KMS-11 (cell line): Measurements from ENCODE around the gene SMURF1.
"Not testable (repeated sequence)": the region's sequence is repeated elsewhere in the genome, so short reads cannot be mapped to it uniquely, and the experiment has no call there.

Experiments
- H2AFZ ChIP-seq: fragments of 200-600 bp; sonication (generic); 2 replicates; pipeline ENCODE4 v1.6.1; 2016; ENCODE audit warnings: antibody characterized with exemption, mixed run types, low read depth
- H3K27ac ChIP-seq: fragments of 200-600 bp; sonication (generic); 2 replicates; pipeline ENCODE4 v1.6.1; 2016; ENCODE audit warnings: mild to moderate bottlenecking, mixed run types
- H3K27me3 ChIP-seq: fragments of 200-600 bp; sonication (generic); 2 replicates; pipeline ENCODE4 v1.6.1; 2017; ENCODE audit warnings: mild to moderate bottlenecking, low read depth, mixed run types, moderate library complexity; ENCODE audit not compliant: insufficient read depth
- H3K36me3 ChIP-seq: fragments of 200-600 bp; sonication (generic); 2 replicates; pipeline ENCODE4 v1.6.1; 2017; ENCODE audit warnings: mild to moderate bottlenecking, mixed run types; ENCODE audit not compliant: insufficient read depth
- H3K4me1 ChIP-seq: fragments of 200-600 bp; sonication (generic); 2 replicates; pipeline ENCODE4 v1.6.1; 2016; ENCODE audit warnings: mild to moderate bottlenecking, low read depth, mixed run types; ENCODE audit not compliant: poor library complexity, severe bottlenecking
- H3K4me2 ChIP-seq: fragments of 200-600 bp; sonication (generic); 2 replicates; pipeline ENCODE4 v1.7.0; 2016; ENCODE audit warnings: mild to moderate bottlenecking, mixed run types
- H3K4me3 ChIP-seq: fragments of 200-600 bp; sonication (generic); IDR thresholded peaks from 2 replicates; pipeline ENCODE4 v1.6.1; 2017; ENCODE audit warnings: low read depth, low read length, mixed read lengths; ENCODE audit not compliant: insufficient read depth
- H3K79me2 ChIP-seq: fragments of 200-600 bp; sonication (generic); 2 replicates; pipeline ENCODE4 v1.6.1; 2016; ENCODE audit warnings: low read depth, mixed run types; ENCODE audit not compliant: insufficient read depth
- H3K9ac ChIP-seq: fragments of 200-600 bp; sonication (generic); 2 replicates; pipeline ENCODE4 v1.6.1; 2016; ENCODE audit warnings: mild to moderate bottlenecking, mixed run types
- H4K20me1 ChIP-seq: fragments of 200-600 bp; sonication (generic); 2 replicates; pipeline ENCODE4 v1.6.1; 2016; ENCODE audit warnings: mild to moderate bottlenecking, mixed run types; ENCODE audit not compliant: insufficient read depth
- TF ChIP-seq, protein P1 (sequence below): fragments of 200-600 bp; sonication (generic); conservative IDR thresholded peaks from 2 replicates; pipeline ENCODE4 v1.6.1; 2017; ENCODE audit warnings: low read depth, mild to moderate bottlenecking, antibody characterized with exemption, low read length, moderate library complexity, mixed read lengths

The SMURF1 gene

DNA sequence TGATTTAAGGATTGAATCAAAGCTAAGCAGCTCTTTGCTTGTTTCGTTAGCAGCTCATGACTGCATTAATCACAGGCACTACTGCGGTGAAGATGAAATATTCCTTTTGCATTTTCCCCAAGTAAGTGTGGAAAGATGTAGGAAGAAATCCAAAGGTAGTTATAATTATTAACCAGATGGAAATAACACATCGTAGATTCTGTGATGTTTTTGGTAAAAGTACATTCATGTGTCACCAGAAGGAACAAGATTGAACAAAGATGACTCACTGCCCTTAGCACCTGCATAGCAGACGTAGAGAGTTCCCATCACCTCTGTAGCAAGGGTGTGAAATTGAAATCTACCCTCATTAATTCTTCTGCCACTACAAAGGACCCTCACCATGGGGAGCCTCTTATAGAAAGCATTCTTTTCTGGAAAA, 37.1 kb downstream of the SMURF1 start:
- Histone ChIP-seq H3K36me3 (no peaks in the 10 kb centered on the region), H4K20me1 (0 out of 2 replicates have a peak, but pooled peaks cover 5% of the 10 kb centered on the region), H3K4me1 (no peaks in the 10 kb centered on the region), H3K27me3 (no peaks in the 10 kb centered on the region), H2AFZ (no peak overlapping the region), H3K27ac (no peak overlapping the region), H3K79me2 (peaks cover 36% of the 10 kb centered on the region; the same call in 1 of the 2 replicates), H3K4me3 (no peak overlapping the region), H3K9ac (no peak overlapping the region), H3K4me2 (no peak overlapping the region)
- TF ChIP-seq, protein P1, sequence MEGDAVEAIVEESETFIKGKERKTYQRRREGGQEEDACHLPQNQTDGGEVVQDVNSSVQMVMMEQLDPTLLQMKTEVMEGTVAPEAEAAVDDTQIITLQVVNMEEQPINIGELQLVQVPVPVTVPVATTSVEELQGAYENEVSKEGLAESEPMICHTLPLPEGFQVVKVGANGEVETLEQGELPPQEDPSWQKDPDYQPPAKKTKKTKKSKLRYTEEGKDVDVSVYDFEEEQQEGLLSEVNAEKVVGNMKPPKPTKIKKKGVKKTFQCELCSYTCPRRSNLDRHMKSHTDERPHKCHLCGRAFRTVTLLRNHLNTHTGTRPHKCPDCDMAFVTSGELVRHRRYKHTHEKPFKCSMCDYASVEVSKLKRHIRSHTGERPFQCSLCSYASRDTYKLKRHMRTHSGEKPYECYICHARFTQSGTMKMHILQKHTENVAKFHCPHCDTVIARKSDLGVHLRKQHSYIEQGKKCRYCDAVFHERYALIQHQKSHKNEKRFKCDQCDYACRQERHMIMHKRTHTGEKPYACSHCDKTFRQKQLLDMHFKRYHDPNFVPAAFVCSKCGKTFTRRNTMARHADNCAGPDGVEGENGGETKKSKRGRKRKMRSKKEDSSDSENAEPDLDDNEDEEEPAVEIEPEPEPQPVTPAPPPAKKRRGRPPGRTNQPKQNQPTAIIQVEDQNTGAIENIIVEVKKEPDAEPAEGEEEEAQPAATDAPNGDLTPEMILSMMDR: no peak

DNA sequence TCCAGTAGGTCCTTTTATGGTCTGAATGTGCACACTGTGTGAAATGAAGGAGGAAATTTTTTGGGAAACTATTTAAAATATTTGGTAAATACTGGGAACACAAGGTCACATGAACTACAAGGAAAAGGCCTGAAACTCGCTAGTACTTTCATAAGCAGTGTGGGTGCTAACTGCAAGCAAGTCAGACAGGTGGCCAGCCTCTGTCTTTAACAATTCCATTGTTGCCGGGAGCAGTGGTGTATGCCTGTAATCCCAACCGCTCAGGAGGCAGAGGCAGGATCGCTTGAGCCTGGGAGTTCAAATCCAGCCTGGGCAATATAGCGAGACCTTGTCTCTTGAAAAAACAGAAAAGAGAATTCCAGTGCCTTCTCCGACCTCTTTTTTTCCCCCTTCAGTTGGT, 37.5 kb downstream of the SMURF1 start:
- no peak overlapping the region for H2AFZ ChIP-seq
- no peaks in the 10 kb centered on the region for H3K4me1 ChIP-seq
- no peak overlapping the region for H3K4me3 ChIP-seq
- no peak overlapping the region for H3K9ac ChIP-seq
- H3K79me2 ChIP-seq: peaks cover 32% of the 10 kb centered on the region; the same call in 1 of the 2 replicates
- no peak overlapping the region for H3K27ac ChIP-seq
- TF ChIP-seq, protein P1: no peak
- no peaks in the 10 kb centered on the region for H3K27me3 ChIP-seq
- 0 out of 2 replicates have a peak, but pooled peaks cover 5% of the 10 kb centered on the region for H4K20me1 ChIP-seq
- H3K4me2 ChIP-seq: no peak overlapping the region
- H3K36me3 ChIP-seq: no peaks in the 10 kb centered on the region

DNA sequence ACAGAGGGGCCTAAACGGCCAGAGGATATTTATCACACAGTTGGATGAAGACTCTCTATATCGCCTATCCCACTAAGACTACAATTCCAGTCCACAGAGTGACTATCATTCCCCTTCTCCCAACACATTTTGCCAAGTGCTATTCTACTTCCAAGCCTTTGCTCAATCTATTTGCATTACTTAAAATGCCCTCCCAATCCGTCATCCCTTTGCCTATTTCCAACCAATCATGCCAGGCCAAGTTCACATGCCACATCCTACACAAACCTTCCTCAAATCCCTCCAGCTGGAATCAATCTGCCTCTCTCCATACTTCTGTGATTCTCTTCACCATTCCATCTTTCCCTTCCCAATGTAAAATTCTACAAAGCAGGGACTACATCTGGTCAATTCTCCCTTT, 38.2 kb downstream of the SMURF1 start:
- Histone ChIP-seq H2AFZ (no peak overlapping the region), H3K4me3 (no peak overlapping the region), H3K9ac (no peak overlapping the region), H3K36me3 (no peaks in the 10 kb centered on the region), H4K20me1 (0 out of 2 replicates have a peak, but pooled peaks cover 3% of the 10 kb centered on the region), H3K4me2 (no peak overlapping the region), H3K27ac (no peak overlapping the region), H3K27me3 (no peaks in the 10 kb centered on the region), H3K4me1 (no peaks in the 10 kb centered on the region), H3K79me2 (peaks cover 30% of the 10 kb centered on the region; the same call in 1 of the 2 replicates)
- TF ChIP-seq, protein P1: no peak

DNA sequence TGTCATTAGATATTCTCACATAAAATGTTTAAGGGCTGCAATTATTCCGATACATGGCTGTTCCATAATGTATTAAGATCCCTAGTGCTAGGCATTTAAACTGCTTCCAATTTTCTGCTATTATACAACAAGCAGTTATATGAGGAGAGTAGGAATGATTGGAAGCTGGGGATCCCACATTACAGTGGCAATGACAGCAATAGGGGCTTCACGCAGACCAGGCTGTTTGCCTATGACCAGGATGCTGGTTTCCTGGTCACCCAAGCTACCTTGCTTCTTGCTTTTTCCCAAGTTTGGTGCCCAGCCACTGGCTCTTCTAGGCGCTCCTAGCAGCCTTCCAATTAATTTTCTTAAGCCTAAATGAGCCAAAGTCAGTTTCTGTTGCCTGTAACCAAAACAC, 39.3 kb downstream of the SMURF1 start:
- H3K79me2 ChIP-seq: peaks cover 27% of the 10 kb centered on the region; the same call in 1 of the 2 replicates
- H3K4me1 ChIP-seq: no peaks in the 10 kb centered on the region
- no peaks in the 10 kb centered on the region for H3K27me3 ChIP-seq
- TF ChIP-seq, protein P1: no peak
- no peaks in the 10 kb centered on the region; the same call in 1 of the 2 replicates for H3K36me3 ChIP-seq
- H4K20me1 ChIP-seq: no peaks in the 10 kb centered on the region
- H3K4me3 ChIP-seq: no peak overlapping the region
- H3K4me2 ChIP-seq: no peak overlapping the region
- H3K9ac ChIP-seq: no peak overlapping the region
- no peak overlapping the region for H2AFZ ChIP-seq
- H3K27ac ChIP-seq: no peak overlapping the region

DNA sequence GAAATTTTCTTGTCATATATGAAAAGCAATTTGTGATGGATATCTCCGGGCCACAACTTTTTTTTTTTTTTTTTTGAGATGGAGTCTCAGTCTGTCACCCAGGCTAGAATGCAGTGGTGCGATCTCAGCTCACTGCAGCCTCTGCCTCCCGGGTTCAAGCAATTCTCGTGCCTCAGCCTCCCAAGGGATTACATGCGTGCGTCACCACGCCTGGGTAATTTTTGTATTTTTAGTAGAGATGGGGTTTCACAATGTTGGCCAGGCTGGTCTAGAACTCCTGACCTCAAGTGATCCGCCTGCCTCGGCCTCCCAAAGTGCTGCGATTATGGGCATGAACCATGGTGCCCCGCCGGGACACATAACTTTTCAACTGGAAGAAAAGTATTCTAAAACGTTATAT, 40.1 kb downstream of the SMURF1 start:
- not testable (repeated sequence) for H4K20me1 ChIP-seq, H3K9ac ChIP-seq, H3K27me3 ChIP-seq, H2AFZ ChIP-seq, H3K4me3 ChIP-seq, H3K4me1 ChIP-seq, H3K27ac ChIP-seq, H3K36me3 ChIP-seq, H3K4me2 ChIP-seq
- H3K79me2 ChIP-seq: peaks cover 27% of the 10 kb centered on the region; the same call in 1 of the 2 replicates
